Heart right ventricle (tissue), 16 donors: ENCODE results near the gene IAH1. TPM values are rescaled to one million over a fixed set of nuclear protein-coding genes. Genes with fewer than 3 reads are reported as not detected.

ENCODE experiments used
- ATAC-seq, 8 donors: fragments of 200-7000 bp; cut with Tn5 transposase; one replicate each; pipeline ENCODE4 v1.9.1; 2020; ENCODE audit warnings: mild to moderate bottlenecking in 8 of 8, moderate library complexity in 8 of 8, moderate number of reproducible peaks in 1 of 8
- DNase-seq, 2 donors: peaks; one replicate each; pipeline ENCODE4 v3.0.0-alpha.2; 2020
- H3K27ac ChIP-seq, 10 donors: fragments of 200-600 bp; sonication (generic) in 2 of 10; one replicate each; pipeline versions ENCODE4 v1.5.0 to v1.8.0; 2020 to 2022; ENCODE audit warnings: mild to moderate bottlenecking in 3 of 10
- H3K27me3 ChIP-seq, 7 donors: fragments of 200-600 bp; one replicate each; pipeline ENCODE4 v1.8.0; 2021 to 2022; ENCODE audit warnings: mild to moderate bottlenecking in 2 of 7
- H3K36me3 ChIP-seq, 9 donors: fragments of 200-600 bp; sonication (generic) in 1 of 9; one replicate each; pipeline versions ENCODE4 v1.5.0 to v1.8.0; 2020 to 2022; ENCODE audit warnings: mild to moderate bottlenecking in 2 of 9
- H3K4me1 ChIP-seq, 9 donors: fragments of 200-600 bp; sonication (generic) in 1 of 9; one replicate each; pipeline versions ENCODE4 v1.5.0 to v1.8.0; 2020 to 2022; ENCODE audit warnings: mild to moderate bottlenecking in 4 of 9
- H3K4me3 ChIP-seq, 10 donors: fragments of 200-600 bp; sonication (generic) in 2 of 10; one replicate each; pipeline versions ENCODE4 v1.5.0 to v1.8.0; 2020 to 2022; ENCODE audit warnings: mild to moderate bottlenecking in 7 of 10, moderate library complexity in 2 of 10
- H3K9me3 ChIP-seq, 11 donors: fragments of 200-600 bp in 10 of 11; sonication (generic) in 2 of 11; one replicate each; pipeline versions ENCODE4 v1.5.0 to v1.8.0; 2013 to 2022; ENCODE audit warnings: mild to moderate bottlenecking in 2 of 11, control low read depth in 1 of 11, moderate library complexity in 1 of 11
- CTCF ChIP-seq, 9 donors: fragments of 200-600 bp; sonication (generic) in 2 of 9; IDR thresholded peaks; one replicate each; pipeline versions ENCODE4 v1.5.0 to v1.8.0; 2021 to 2022; ENCODE audit warnings: antibody characterized with exemption in 9 of 9, mild to moderate bottlenecking in 5 of 9, moderate library complexity in 1 of 9
- WGBS, 2 donors: extraction: QIAGEN DNeasy Blood & Tissue Kit; methylation state at CpG; one replicate each; pipeline ENCODE4 v1.1.7; 2013; ENCODE audit warnings: inconsistent platforms in 1 of 2; 5-methylcytosine and 5-hydroxymethylcytosine counted together
- intact Hi-C, 10 donors: fragments of 100-400 bp; cut with DNase I; formaldehyde crosslinking; loops; one replicate each; pipeline versions ENCODE4 v1.11.1 to v1.14.2; 2022
- polyA plus RNA-seq, 2 donors: library from polyadenylated mRNA; stranded (reverse); fragments of 200-250 nt; gene quantifications; one replicate each; pipeline ENCODE4 v1.2.3, GENCODE V29; 2013
- total RNA-seq, 10 donors: library from RNA; stranded (reverse); fragmentation: NEBNext Ultra II Directional in 3 of 10; extraction: Animal tissue kit (Norgen Biotek cat#: 25700) in 3 of 10; gene quantifications; one replicate each; pipeline versions ENCODE4 v1.2.1 to v1.2.4, GENCODE V29; 2021 to 2023
- donor health status: Arrhythmogenic right ventricular cardiomyopathy.
- donor health status: ischemic (EF 13 %, LVEDD 7.1; RV severe dilation, severe dysfunction).
- donor health status: healthy with polysubstance abuse.
- donor health status: DM: no; HTN: yes; CAD: no.
- donor health status: DM: no; HTN: no; CAD: no.
- donor health status: ischemic (EF 25% LVEDD 6.9; RV normal size, moderate dysfunction).
- donor health status: ischemic (EF 25% LVEDD 5.7; RV mildly dilated, moderate dysfunction).
- donor health status: healthy.
- donor health status: DM: yes; HTN: yes; CAD: no.
- donor health status: Ischemic cardiomyopathy.
- donor health status: ischemic (EF 35%, LVEDD 5.7; RV mildly dilated, moderate dysfunction).
- donor health status: nonischemic (EF 11% LVEDD 7.7; RV severe dilation, severe dysfunction).
- donor health status: DM: yes; HTN: yes; CAD: no.
- donor health status: PGD.
- donor health status: ischemic (EF 29% LVEDD 5.4; RV normal size, mild dysfunction).
- donor health status: nonischemic (EF 23%, LVEDD 6.1; RV moderate dilation, normal function).

IAH1 gene
- total and polyA plus RNA-seq, 12 donors = 77.1 to 103 (median 87.7) TPM

DNA sequence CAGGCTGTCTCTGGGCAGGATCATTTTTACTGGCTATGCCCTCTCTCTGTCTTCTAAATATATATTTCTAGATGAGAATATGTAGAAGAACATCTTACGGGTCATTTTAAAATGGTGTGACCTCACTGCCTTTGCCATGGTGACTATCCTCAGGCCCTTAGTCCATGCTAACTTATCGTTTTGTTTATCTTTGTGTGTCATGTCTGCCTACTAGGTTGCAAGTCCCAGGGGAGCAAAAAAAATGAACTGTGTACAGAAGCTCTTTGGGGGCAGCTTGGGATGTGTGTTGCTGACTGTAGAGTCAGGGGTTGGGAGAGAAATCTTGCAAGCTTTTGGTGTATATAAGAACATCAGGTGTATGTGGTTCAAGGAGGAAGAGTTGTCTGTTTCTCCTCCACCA is 39.9 kb upstream of the IAH1 start:
- ATAC-seq (no peak), DNase-seq (no peak)
- Histone ChIP-seq H3K27ac (no peak overlapping the region), H3K4me1 (peaks cover 0 to 8% (median 0%) of the 10 kb centered on the region in 9 donors), H3K9me3 (no peaks in the 10 kb centered on the region), H3K36me3 (peaks cover 0 to 100% (median 39%) of the 10 kb centered on the region in 9 donors), H3K27me3 (no peaks in the 10 kb centered on the region), H3K4me3 (no peak overlapping the region)
- WGBS, 2 donors = 66 to 77% methylated on average over 2 of the region's 2 CpGs
- TF ChIP-seq CTCF (IDR thresholded peaks at IDR 0.05) = no peak
- intact Hi-C loops = no loop called here

DNA sequence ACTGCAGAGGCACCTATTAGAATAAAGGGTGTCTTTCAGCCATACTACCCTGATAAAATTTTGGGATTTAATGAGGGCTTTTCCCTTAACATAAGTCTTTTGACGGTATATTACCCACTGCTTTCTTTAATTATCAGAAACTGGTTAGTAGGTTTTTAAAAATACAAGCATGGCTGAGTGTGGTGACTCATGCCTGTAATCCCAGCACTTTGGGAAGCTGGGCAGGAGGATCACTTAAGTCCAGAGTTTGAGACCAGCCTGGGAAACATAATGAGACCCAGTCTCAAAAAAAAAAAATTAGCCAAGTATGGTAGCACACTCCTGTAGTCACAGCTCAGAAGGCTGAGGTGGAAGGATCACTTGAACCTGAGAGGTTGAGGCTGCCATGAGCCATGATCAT is 34.8 kb upstream of the IAH1 start:
- DNase-seq = no peak
- no peak for TF ChIP-seq CTCF (IDR thresholded peaks at IDR 0.05)
- H3K27me3 ChIP-seq = no peaks in the 10 kb centered on the region
- no peak overlapping the region for H3K4me3 ChIP-seq
- H3K4me1 ChIP-seq = no peaks in the 10 kb centered on the region
- no peak overlapping the region for H3K27ac ChIP-seq
- H3K36me3 ChIP-seq = peaks cover 0 to 100% (median 41%) of the 10 kb centered on the region in 9 donors
- intact Hi-C loops = no loop called here
- ATAC-seq = no peak
- no peaks in the 10 kb centered on the region for H3K9me3 ChIP-seq
- WGBS, 2 donors = 95 to 98% methylated on average over 1 of the region's 1 CpG

DNA sequence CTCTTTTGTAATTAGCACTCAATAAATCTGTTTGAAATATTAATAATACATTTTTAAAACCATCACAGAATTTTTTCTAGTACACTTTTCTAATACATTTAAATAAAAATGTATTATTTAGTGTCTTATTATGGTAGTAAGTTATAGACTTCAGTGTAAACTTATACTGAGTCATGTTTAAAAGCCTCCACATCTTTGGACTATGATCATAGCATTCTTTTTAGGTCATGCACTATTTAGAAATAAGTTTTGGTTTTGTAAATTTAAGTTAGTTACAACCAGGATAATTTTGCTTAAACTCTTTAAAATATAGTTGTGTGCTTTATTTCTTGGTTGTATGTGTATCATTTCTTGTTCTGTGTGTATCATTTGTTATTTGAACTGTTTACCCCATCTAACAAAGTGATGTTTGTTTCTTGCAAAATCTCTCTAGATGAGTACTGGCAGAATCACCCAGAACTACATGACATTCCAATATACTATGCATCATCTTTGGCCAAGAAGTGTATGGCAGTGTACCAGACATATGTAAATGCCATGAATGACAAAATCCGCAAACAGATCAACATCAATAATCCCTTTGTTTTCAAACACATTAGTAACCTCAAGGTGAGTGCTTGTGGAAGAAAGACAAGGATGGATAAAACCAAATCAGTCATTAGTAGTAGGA is 34.2 kb upstream of the IAH1 start:
- peaks cover 0 to 100% (median 41%) of the 10 kb centered on the region in 9 donors for H3K36me3 ChIP-seq
- H3K27me3 ChIP-seq = no peaks in the 10 kb centered on the region

GRCh38 chr2:9441556-9441955 is 32.8 kb upstream of the IAH1 start:
- 46 to 60% methylated on average over 3 of the region's 3 CpGs for WGBS, 2 donors
- no peak for ATAC-seq
- DNase-seq = no peak
- H3K4me3 ChIP-seq = no peak overlapping the region
- TF ChIP-seq CTCF (IDR thresholded peaks at IDR 0.05) = no peak
- H3K9me3 ChIP-seq = no peaks in the 10 kb centered on the region
- no peak overlapping the region for H3K27ac ChIP-seq
- intact Hi-C loops = no loop called here
- H3K27me3 ChIP-seq = no peaks in the 10 kb centered on the region
- peaks cover 0 to 100% (median 44%) of the 10 kb centered on the region in 9 donors for H3K36me3 ChIP-seq
- no peaks in the 10 kb centered on the region for H3K4me1 ChIP-seq

More for the DNA sequence above, 34.2 kb upstream of the IAH1 start:
- ATAC-seq (no peak), DNase-seq (no peak)
- Histone ChIP-seq H3K4me1 (no peaks in the 10 kb centered on the region), H3K27ac (no peak overlapping the region), H3K4me3 (no peak overlapping the region), H3K9me3 (no peaks in the 10 kb centered on the region)
- WGBS, 2 donors = 85 to 93% methylated on average over 1 of the region's 1 CpG
- intact Hi-C loops = no loop called here
- no peak for TF ChIP-seq CTCF (IDR thresholded peaks at IDR 0.05)
